CD14-positive monocyte (primary cell): Measurements from ENCODE around the gene TMEM187. TPM values are rescaled to one million over a fixed set of nuclear protein-coding genes. Genes with fewer than 3 reads are reported as not detected.
A peak's percentile ranks its signal among the peaks of the same experiment; 100 is the strongest.

ENCODE experiments used
- DNase-seq, 3 donors: peaks; one replicate each; pipeline ENCODE4 v3.0.0-alpha.2; 2011 to 2022
- H2AFZ ChIP-seq: 2 replicates; pipeline ENCODE4 v1.6.0; 2012; ENCODE audit warnings: mild to moderate bottlenecking, low read depth, low read length, inconsistent platforms; ENCODE audit not compliant: insufficient read depth, poor library complexity, severe bottlenecking
- H3K27ac ChIP-seq, 2 donors: 1 replicate in 1 of 2; 2 replicates in 1 of 2; pipeline ENCODE4 v1.5.1; 2012 to 2013; ENCODE audit warnings: low read length in 2 of 2, control low read depth in 1 of 2, inconsistent platforms in 1 of 2, low read depth in 1 of 2, mild to moderate bottlenecking in 1 of 2
- H3K27me3 ChIP-seq, 2 donors: one replicate each; pipeline versions ENCODE4 v1.6.0 to v1.6.1; 2011 to 2013; ENCODE audit warnings: low read length in 2 of 2; ENCODE audit not compliant: control insufficient read depth in 2 of 2, insufficient read depth in 2 of 2
- H3K36me3 ChIP-seq, 2 donors: replicated peaks in 1 of 2; 1 replicate in 1 of 2; 2 replicates in 1 of 2; pipeline versions ENCODE4 v1.5.1 to v1.6.1; 2012 to 2013; ENCODE audit warnings: low read length in 2 of 2, control low read depth in 1 of 2, inconsistent platforms in 1 of 2, mild to moderate bottlenecking in 1 of 2; ENCODE audit not compliant: insufficient read depth in 2 of 2, control insufficient read depth in 1 of 2
- H3K4me1 ChIP-seq, 2 donors: 1 replicate in 1 of 2; 2 replicates in 1 of 2; pipeline versions ENCODE4 v1.5.1 to v1.6.1; 2012 to 2013; ENCODE audit warnings: low read length in 2 of 2, control low read depth in 1 of 2, inconsistent platforms in 1 of 2, mild to moderate bottlenecking in 1 of 2, moderate library complexity in 1 of 2; ENCODE audit not compliant: insufficient read depth in 2 of 2, control insufficient read depth in 1 of 2
- H3K4me2 ChIP-seq: replicated peaks from 2 replicates; pipeline ENCODE3; 2012; ENCODE audit warnings: low read length, moderate library complexity, mild to moderate bottlenecking; ENCODE audit not compliant: poor library complexity, severe bottlenecking; ENCODE audit errors: extremely low read depth
- H3K4me3 ChIP-seq, 3 experiments: fragments of 200-600 bp in 1 of 3; sonication (generic) in 1 of 3; replicated peaks in 1 of 3; 1 replicate in 2 of 3; 2 replicates in 1 of 3; pipeline ENCODE4 v1.5.1; 2011 to 2013; ENCODE audit warnings: low read length in 3 of 3, mild to moderate bottlenecking in 3 of 3, control low read depth in 2 of 3, low read depth in 2 of 3, inconsistent platforms in 1 of 3, moderate library complexity in 1 of 3
- H3K79me2 ChIP-seq: 2 replicates; pipeline ENCODE4 v1.6.0; 2012; ENCODE audit warnings: mild to moderate bottlenecking, control low read depth, inconsistent platforms, low read length, moderate library complexity; ENCODE audit not compliant: insufficient read depth
- H3K9ac ChIP-seq: 2 replicates; pipeline ENCODE4 v1.6.0; 2017; ENCODE audit warnings: low read length, mild to moderate bottlenecking; ENCODE audit not compliant: insufficient read depth, poor library complexity, severe bottlenecking
- H3K9me3 ChIP-seq, 2 donors: replicated peaks in 1 of 2; 1 replicate in 1 of 2; 2 replicates in 1 of 2; pipeline versions ENCODE4 v1.5.1 to v1.6.1; 2012 to 2013; ENCODE audit warnings: low read length in 2 of 2, control low read depth in 1 of 2; ENCODE audit not compliant: control insufficient read depth in 1 of 2, insufficient read depth in 1 of 2
- H4K20me1 ChIP-seq: 2 replicates; pipeline ENCODE4 v1.6.0; 2012; ENCODE audit warnings: mild to moderate bottlenecking, low read length, control low read depth, moderate library complexity; ENCODE audit not compliant: insufficient read depth
- H3K27ac Mint-ChIP-seq, 7 donors: one replicate each; pipeline ENCODE4 v1.8.0; 2020; ENCODE audit warnings: mild to moderate bottlenecking in 7 of 7, mixed read lengths in 7 of 7, moderate library complexity in 6 of 7, inconsistent platforms in 2 of 7
- H3K27me3 Mint-ChIP-seq, 3 donors: one replicate each; pipeline ENCODE4 v1.8.0; 2021 to 2022; ENCODE audit warnings: low read depth in 3 of 3, mild to moderate bottlenecking in 3 of 3, mixed read lengths in 3 of 3, moderate library complexity in 3 of 3, inconsistent platforms in 1 of 3
- H3K36me3 Mint-ChIP-seq, 2 donors: one replicate each; pipeline ENCODE4 v1.8.0; 2020; ENCODE audit warnings: mixed read lengths in 2 of 2, inconsistent platforms in 1 of 2, mild to moderate bottlenecking in 1 of 2
- H3K4me1 Mint-ChIP-seq: one replicate; pipeline ENCODE4 v1.8.0; 2020; ENCODE audit warnings: mild to moderate bottlenecking, mixed read lengths
- H3K4me3 Mint-ChIP-seq, 2 donors: one replicate each; pipeline ENCODE4 v1.8.0; 2020; ENCODE audit warnings: mild to moderate bottlenecking in 2 of 2, mixed read lengths in 2 of 2, moderate library complexity in 1 of 2
- H3K9me3 Mint-ChIP-seq, 7 donors: one replicate each; pipeline ENCODE4 v1.8.0; 2020 to 2022; ENCODE audit warnings: mixed read lengths in 7 of 7, mild to moderate bottlenecking in 6 of 7, moderate library complexity in 6 of 7, inconsistent platforms in 2 of 7
- WGBS: methylation state at CpG from one replicate; pipeline ENCODE4 v1.1.5; 2013; ENCODE audit warnings: missing lambda C conversion rate; ENCODE audit not compliant: insufficient coverage; 5-methylcytosine and 5-hydroxymethylcytosine counted together
- intact Hi-C, 2 donors: fragments of 100-400 bp; cut with micrococcal nuclease; formaldehyde crosslinking; loops; one replicate each; pipeline versions ENCODE4 v1.15.0 to v1.15.1; 2023
- polyA plus RNA-seq, 3 donors: library from polyadenylated mRNA; depleted of rRNA in 1 of 3; unstranded in 2 of 3; stranded (reverse) in 1 of 3; fragments of 300-500 nt in 2 of 3; fragments of >200 nt in 1 of 3; fragmentation: Illumina TruSeq in 2 of 3; gene quantifications; 1 replicate in 2 of 3; 2 replicates in 1 of 3; pipeline ENCODE4 v1.2.3, GENCODE V29; 2012 to 2021
- TF ChIP-seq, protein P1 (sequence below): fragments of 200-600 bp; IDR thresholded peaks from one replicate; pipeline ENCODE4 v1.8.0; 2022; ENCODE audit warnings: antibody characterized with exemption, mild to moderate bottlenecking

The TMEM187 gene
- polyA plus RNA-seq, 3 donors = 2.8 to 10.3 (median 4.9) TPM

DNA sequence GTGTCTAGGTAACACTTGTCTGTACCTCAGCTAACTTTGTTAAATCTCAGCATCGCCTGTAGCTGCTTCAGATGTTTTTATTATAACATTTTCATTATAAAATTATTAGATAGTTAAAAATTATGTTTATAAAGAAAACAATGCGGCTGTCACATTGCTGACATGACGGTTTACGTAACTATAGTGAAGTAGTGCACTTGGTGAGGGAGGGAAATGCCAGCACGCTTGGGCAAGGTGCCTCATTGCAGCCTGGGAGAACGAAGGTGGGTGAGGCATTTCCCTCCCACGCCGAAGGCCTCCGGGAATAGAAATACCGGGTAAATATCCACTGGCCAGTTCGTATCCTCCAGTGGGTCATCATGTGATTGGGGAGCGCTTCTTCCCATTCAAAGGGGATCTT is 15.9 kb downstream of the TMEM187 start:
- Histone ChIP-seq H3K79me2 (no peaks in the 10 kb centered on the region), H3K9ac (no peak overlapping the region), H4K20me1 (peaks cover 8% of the 10 kb centered on the region), H3K9me3 (peaks cover 0 to 6% of the 10 kb centered on the region in 2 donors), H3K27me3 (no peaks in the 10 kb centered on the region), H3K27ac (no peak overlapping the region), H2AFZ (no peak overlapping the region), H3K4me1 (peaks cover 38 to 41% of the 10 kb centered on the region in 2 donors), H3K4me3 (no peak overlapping the region), H3K4me2 (no peak overlapping the region), H3K36me3 (no peaks in the 10 kb centered on the region)
- Mint-ChIP-seq H3K4me1 (peaks cover 34% of the 10 kb centered on the region), H3K27ac (no peak overlapping the region), H3K27me3 (peaks cover 0 to 63% (median 0%) of the 10 kb centered on the region in 3 donors), H3K4me3 (no peak overlapping the region), H3K9me3 (peaks cover 0 to 22% (median 4%) of the 10 kb centered on the region in 7 donors), H3K36me3 (peaks cover 0 to 2% of the 10 kb centered on the region in 2 donors)
- TF ChIP-seq, protein P1, sequence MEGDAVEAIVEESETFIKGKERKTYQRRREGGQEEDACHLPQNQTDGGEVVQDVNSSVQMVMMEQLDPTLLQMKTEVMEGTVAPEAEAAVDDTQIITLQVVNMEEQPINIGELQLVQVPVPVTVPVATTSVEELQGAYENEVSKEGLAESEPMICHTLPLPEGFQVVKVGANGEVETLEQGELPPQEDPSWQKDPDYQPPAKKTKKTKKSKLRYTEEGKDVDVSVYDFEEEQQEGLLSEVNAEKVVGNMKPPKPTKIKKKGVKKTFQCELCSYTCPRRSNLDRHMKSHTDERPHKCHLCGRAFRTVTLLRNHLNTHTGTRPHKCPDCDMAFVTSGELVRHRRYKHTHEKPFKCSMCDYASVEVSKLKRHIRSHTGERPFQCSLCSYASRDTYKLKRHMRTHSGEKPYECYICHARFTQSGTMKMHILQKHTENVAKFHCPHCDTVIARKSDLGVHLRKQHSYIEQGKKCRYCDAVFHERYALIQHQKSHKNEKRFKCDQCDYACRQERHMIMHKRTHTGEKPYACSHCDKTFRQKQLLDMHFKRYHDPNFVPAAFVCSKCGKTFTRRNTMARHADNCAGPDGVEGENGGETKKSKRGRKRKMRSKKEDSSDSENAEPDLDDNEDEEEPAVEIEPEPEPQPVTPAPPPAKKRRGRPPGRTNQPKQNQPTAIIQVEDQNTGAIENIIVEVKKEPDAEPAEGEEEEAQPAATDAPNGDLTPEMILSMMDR = no peak
- WGBS = 100% methylated on average over 1 of the region's 12 CpGs
- no peak for DNase-seq
- intact Hi-C loops = no loop called here

DNA sequence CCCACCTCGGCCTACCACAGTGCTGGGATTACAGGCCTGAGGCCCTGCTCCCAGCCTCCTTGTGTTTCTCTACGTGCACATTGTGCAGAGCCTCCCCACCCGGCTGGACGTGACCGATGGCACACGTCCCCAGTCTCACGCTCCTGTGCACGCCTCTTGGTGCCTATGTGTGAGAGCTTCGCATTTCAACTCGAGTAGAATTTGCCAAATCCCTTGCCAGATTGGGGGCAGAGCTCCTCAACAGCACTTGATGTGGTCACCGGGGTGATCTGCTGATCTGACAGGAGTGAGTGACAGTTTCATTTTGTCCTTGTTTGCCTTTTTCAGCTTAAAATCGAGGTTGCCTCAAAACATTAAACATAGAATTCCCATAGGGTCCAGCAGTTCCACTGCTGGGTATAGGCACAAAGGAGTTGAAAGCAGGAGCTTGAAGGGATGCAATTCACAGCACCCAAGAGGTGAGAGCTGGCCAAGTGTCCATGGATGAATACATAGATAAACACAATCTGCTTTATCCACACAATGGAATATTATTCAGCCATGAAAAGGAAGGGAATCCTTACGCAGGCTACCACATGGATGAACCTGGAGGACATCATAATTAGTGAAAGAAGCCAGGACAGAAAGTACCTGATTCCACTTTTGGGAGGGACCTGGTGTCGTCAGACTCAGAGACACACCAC is 17.6 kb downstream of the TMEM187 start:
- Histone ChIP-seq H3K9me3 (peaks cover 0 to 6% of the 10 kb centered on the region in 2 donors), H3K9ac (no peak overlapping the region), H2AFZ (no peak overlapping the region), H3K4me1 (peaks cover 22 to 24% of the 10 kb centered on the region in 2 donors), H3K27ac (no peak overlapping the region), H3K79me2 (no peaks in the 10 kb centered on the region), H4K20me1 (no peaks in the 10 kb centered on the region), H3K4me2 (no peak overlapping the region), H3K4me3 (no peak overlapping the region), H3K27me3 (no peaks in the 10 kb centered on the region), H3K36me3 (no peaks in the 10 kb centered on the region)
- TF ChIP-seq, protein P1 = no peak
- DNase-seq = no peak
- Mint-ChIP-seq H3K36me3 (no peaks in the 10 kb centered on the region), H3K9me3 (peaks cover 0 to 22% (median 4%) of the 10 kb centered on the region in 7 donors), H3K4me3 (no peak overlapping the region), H3K4me1 (peaks cover 19% of the 10 kb centered on the region), H3K27me3 (peaks cover 0 to 63% (median 0%) of the 10 kb centered on the region in 3 donors), H3K27ac (peak overlapping the region in 2 of 7 donors; percentile 53 to 71)
- 100% methylated on average over 2 of the region's 14 CpGs for WGBS
- intact Hi-C loops = no loop called here
